GM12878 (cell line): Measurements from ENCODE around the gene TMEM72. TPM values are rescaled to one million over a fixed set of nuclear protein-coding genes. Genes with fewer than 3 reads are reported as not detected.
A peak's percentile ranks its signal among the peaks of the same experiment; 100 is the strongest.

ENCODE experiments used
- ATAC-seq: fragments of 200-7000 bp; cut with Tn5 transposase; 3 replicates; pipeline ENCODE4 v1.9.1; 2020; ENCODE audit warnings: mild to moderate bottlenecking, moderate library complexity
- BruUV-seq: library from RNA; stranded (reverse); fragments of 400-500 nt; replicated peaks from 2 replicates; lab custom pipeline; 2021; lab: Mats Ljungman, UMichigan
- CTCF ChIA-PET: fragments of 300-600 bp; sonication (Branson Sonifier 250); formaldehyde crosslinking; extraction: SDS; loops from one replicate; lab custom pipeline; 2021; ENCODE audit warnings: inconsistent platforms; lab: Yijun Ruan, JAX
- POLR2A ChIA-PET: fragments of 350-600 bp; formaldehyde crosslinking; extraction: SDS; loops from one replicate; lab custom pipeline; 2021; ENCODE audit warnings: inconsistent platforms; lab: Charles Lee
- RAD21 ChIA-PET: fragments of 300-600 bp; sonication (Branson Sonifier 250); formaldehyde crosslinking; loops from one replicate; lab custom pipeline; 2023; ENCODE audit warnings: antibody characterized with exemption; ENCODE audit not compliant: unreplicated experiment; lab: Charles Lee
- SMC1A ChIA-PET: fragments of 300-600 bp; sonication (Branson Sonifier 250); formaldehyde crosslinking; loops from one replicate; lab custom pipeline; 2023; ENCODE audit not compliant: unreplicated experiment, uncharacterized antibody; lab: Charles Lee
- DNase-seq: peaks from one replicate; pipeline ENCODE4 v3.0.0-alpha.2; 2011; ENCODE audit warnings: low read depth, low spot score
- FAIRE-seq: peaks from 3 replicates; lab custom pipeline; 2011; peaks lifted over from hg19 to GRCh38; lab: Jason Lieb, UNC
- H2AFZ ChIP-seq: 2 replicates; pipeline ENCODE4 v1.6.0; 2011; ENCODE audit warnings: low read depth, low read length, control low read depth; ENCODE audit not compliant: control insufficient read depth
- H3K27ac ChIP-seq: 2 replicates; pipeline ENCODE4 v1.5.1; 2011; ENCODE audit warnings: control low read depth; ENCODE audit not compliant: control insufficient read depth, insufficient read depth
- H3K27me3 ChIP-seq, 2 experiments: replicated peaks in 1 of 2; 2 replicates each; pipeline versions ENCODE4 v1.6.0 to v1.6.1; 2011; ENCODE audit warnings: low read length in 1 of 2; ENCODE audit not compliant: control insufficient read depth in 2 of 2, insufficient read depth in 2 of 2
- H3K36me3 ChIP-seq, 2 experiments: 2 replicates each; pipeline ENCODE4 v1.5.1; 2011; ENCODE audit warnings: low read length in 1 of 2; ENCODE audit not compliant: control insufficient read depth in 2 of 2, insufficient read depth in 2 of 2
- H3K4me1 ChIP-seq: 2 replicates; pipeline ENCODE4 v1.6.1; 2011; ENCODE audit warnings: mild to moderate bottlenecking, low read length, moderate library complexity, mixed read lengths; ENCODE audit not compliant: control insufficient read depth, insufficient read depth
- H3K4me2 ChIP-seq: 2 replicates; pipeline ENCODE4 v1.6.0; 2011; ENCODE audit warnings: control low read depth; ENCODE audit not compliant: control insufficient read depth, insufficient read depth
- H3K4me3 ChIP-seq: fragments of 200-600 bp; sonication (generic); 2 replicates; pipeline ENCODE4 v1.5.1; 2016
- H3K79me2 ChIP-seq: 2 replicates; pipeline ENCODE4 v1.6.0; 2011; ENCODE audit warnings: low read length; ENCODE audit not compliant: control insufficient read depth, insufficient read depth
- H3K9ac ChIP-seq: 2 replicates; pipeline ENCODE4 v1.8.0; 2011; ENCODE audit warnings: low read length, control low read depth, mixed read lengths; ENCODE audit not compliant: control insufficient read depth, insufficient read depth
- H3K9me3 ChIP-seq: replicated peaks from 3 replicates; pipeline ENCODE4 v1.5.1; 2011; ENCODE audit warnings: mild to moderate bottlenecking, low read length; ENCODE audit not compliant: control insufficient read depth, insufficient read depth
- H4K20me1 ChIP-seq: 2 replicates; pipeline ENCODE4 v1.6.0; 2011; ENCODE audit not compliant: control insufficient read depth, insufficient read depth
- ATF2 ChIP-seq: IDR thresholded peaks from 2 replicates; pipeline ENCODE4 v1.6.1; 2012; ENCODE audit warnings: low read length, inconsistent platforms
- ATF7 ChIP-seq: fragments of 450-650 bp; IDR thresholded peaks from 2 replicates; pipeline ENCODE4 v1.6.1; 2016; ENCODE audit warnings: low read depth, mild to moderate bottlenecking
- BACH1 ChIP-seq: fragments of 450-650 bp; IDR thresholded peaks from 2 replicates; pipeline ENCODE4 v1.6.1; 2017; ENCODE audit warnings: mild to moderate bottlenecking, borderline replicate concordance
- CHD2 ChIP-seq: IDR thresholded peaks from 2 replicates; pipeline ENCODE4 v1.6.1; 2011; ENCODE audit warnings: low read depth, low read length, improper control_type of control experiment, borderline replicate concordance
- EGR1 ChIP-seq, 2 experiments: IDR thresholded peaks; 1 replicate in 1 of 2; 2 replicates in 1 of 2; pipeline ENCODE4 v1.6.1; 2011 to 2012; ENCODE audit warnings: low read depth in 2 of 2, low read length in 2 of 2, borderline replicate concordance in 1 of 2, mild to moderate bottlenecking in 1 of 2, moderate library complexity in 1 of 2
- HDGF ChIP-seq: fragments of 450-650 bp; IDR thresholded peaks from 2 replicates; pipeline ENCODE4 v1.6.1; 2016; ENCODE audit warnings: antibody characterized with exemption
- LARP7 ChIP-seq: fragments of 450-650 bp; IDR thresholded peaks from 2 replicates; pipeline ENCODE4 v1.6.1; 2017; ENCODE audit warnings: mild to moderate bottlenecking
- RELA ChIP-seq: fragments of 450-650 bp; IDR thresholded peaks from 2 replicates; pipeline ENCODE4 v1.8.0; 2014; ENCODE audit warnings: borderline replicate concordance; ENCODE audit not compliant: partially characterized antibody
- RELB ChIP-seq: fragments of 450-650 bp; IDR thresholded peaks from 2 replicates; pipeline ENCODE4 v1.6.1; 2017; ENCODE audit warnings: low read depth, mild to moderate bottlenecking, moderate library complexity
- SMARCA5 ChIP-seq: fragments of 450-650 bp; IDR thresholded peaks from 2 replicates; pipeline ENCODE4 v1.6.1; 2017; ENCODE audit warnings: mild to moderate bottlenecking
- TCF3 ChIP-seq: IDR thresholded peaks from 2 replicates; pipeline ENCODE4 v1.6.1; 2012; ENCODE audit warnings: low read depth, mild to moderate bottlenecking, low read length, borderline replicate concordance; ENCODE audit not compliant: insufficient read depth
- ZNF687 ChIP-seq: fragments of 450-650 bp; IDR thresholded peaks from 2 replicates; pipeline ENCODE4 v1.6.1; 2017; ENCODE audit warnings: mild to moderate bottlenecking, moderate library complexity
- WGBS: methylation state at CpG from one replicate; pipeline ENCODE4 v1.1.6; 2016; ENCODE audit warnings: low lambda C conversion rate; ENCODE audit not compliant: insufficient replicate concordance, insufficient coverage; ENCODE audit errors: missing lambda C conversion rate; 5-methylcytosine and 5-hydroxymethylcytosine counted together
- in situ Hi-C: fragments of 300-500 bp; cut with MboI; formaldehyde crosslinking; loops from 9 replicates; pipeline ENCODE4 v1.14.3; 2018; ENCODE audit warnings: mixed read lengths
- intact Hi-C: fragments of 100-400 bp; cut with micrococcal nuclease; formaldehyde crosslinking; loops from one replicate; pipeline ENCODE4 v1.14.2; 2022; ENCODE audit not compliant: unreplicated experiment
- polyA plus RNA-seq, 11 experiments: library from polyadenylated mRNA; depleted of rRNA in 4 of 11; unstranded in 6 of 11; stranded (reverse) in 5 of 11; fragments of >200 nt; fragmentation: Nextera tagmentation in 4 of 11; fragmentation: Illumina TruSeq in 1 of 11; extraction: Ambion mirVana in 4 of 11; extraction: Trizol in 1 of 11; gene quantifications; 1 replicate in 1 of 11; 2 replicates in 10 of 11; pipeline versions ENCODE4 v1.2.1 to v1.2.3, GENCODE V29; 2011 to 2016; ENCODE audit warnings: inconsistent platforms in 2 of 11, missing spikeins in 2 of 11, low read depth in 1 of 11
- total RNA-seq, 4 experiments: library from RNA; depleted of rRNA in 3 of 4; stranded (reverse); fragments of >200 nt in 3 of 4; fragmentation: Illumina TruSeq in 1 of 4; extraction: Trizol in 1 of 4; gene quantifications; 2 replicates each; pipeline versions ENCODE4 v1.2.1 to v1.2.3, GENCODE V29; 2013 to 2021

TMEM72 gene
- total and polyA plus RNA-seq, 10 of the 15 experiments (the other 5 are each of a cell fraction or from before 2014, with no cell fraction given), result 0.12 TPM; not detected in 9

- peaks cover 79% of the 10 kb centered on the region for H3K4me1 ChIP-seq
- TF ChIP-seq ZNF687, result peak; percentile 77
- no peak for TF ChIP-seq SMARCA5
- TF ChIP-seq HDGF, result peak; percentile 46; the same call in 1 of the 2 replicates
- peak; percentile 26; the same call in 1 of the 2 replicates for TF ChIP-seq BACH1
- peak; percentile 67; the same call in 1 of the 2 replicates for TF ChIP-seq TCF3
- peak; percentile 37; the same call in 1 of the 2 replicates for TF ChIP-seq ATF2
- TF ChIP-seq LARP7, result 0 out of 2 replicates have a peak, but pooled peaks have one; percentile 39
- TF ChIP-seq RELB, result peak; percentile 31
- no peak for TF ChIP-seq EGR1 (IDR thresholded peaks at IDR 0.05; ENCODE audit: borderline replicate concordance in 1 of 2, low read depth in 2 of 2, low read length in 2 of 2)
- TF ChIP-seq CHD2, result 0 out of 2 replicates have a peak, but pooled peaks have one; percentile 6
- TF ChIP-seq ATF7, result peak; percentile 41; the same call in 1 of the 2 replicates
- no peak for TF ChIP-seq RELA
Observed at GRCh38 chr10:44962870-44963738, 52.0 kb downstream of the TMEM72 start.

More at GRCh38 chr10:44962870-44963738, 52.0 kb downstream of the TMEM72 start:
- H3K36me3 ChIP-seq, result no peaks in the 10 kb centered on the region
- BruUV-seq, result no TSS peak
- H3K27ac ChIP-seq, result peak overlapping the region; percentile 85
- no peaks in the 10 kb centered on the region for H3K27me3 ChIP-seq
- H3K4me3 ChIP-seq, result peak overlapping the region; percentile 53; the same call in 1 of the 2 replicates
- ATAC-seq, result peak; percentile 27
- DNase-seq, result no peak
- H3K4me2 ChIP-seq, result peak overlapping the region; percentile 82
- H2AFZ ChIP-seq, result peak overlapping the region; percentile 45
- intact Hi-C loops (loop anchor here (10.0 kb wide), 2 partner anchors 412 to 1818 kb away; partner anchors contain the start of gene ALOX5), in situ Hi-C loops (loop anchor here (10.0 to 25.0 kb wide), 2 partner anchors 1558 to 1801 kb away; partner anchors contain the start of gene HNRNPF)
- H3K79me2 ChIP-seq, result peaks cover 40% of the 10 kb centered on the region
- FAIRE-seq, result no peak
- SMC1A ChIA-PET, result interaction anchor here (1.2 to 9.3 kb wide), 7 partner anchors 10 to 29 kb away, joined by 3 to 147 read pairs (median 22); no protein-coding TSS in a partner anchor
- CTCF ChIA-PET, result interaction anchor here (1.9 to 9.1 kb wide), 6 partner anchors 9 to 29 kb away, joined by 6 to 116 read pairs (median 15); partner anchors contain the start of gene DEPP1
- H3K9ac ChIP-seq, result peak overlapping the region; percentile 62
- RAD21 ChIA-PET, result interaction anchor here (0.8 to 9.2 kb wide), 10 partner anchors 10 to 457 kb away, joined by 3 to 124 read pairs (median 12); partner anchors contain the start of genes DEPP1 and ZNF22
- H3K9me3 ChIP-seq, result no peaks in the 10 kb centered on the region
- WGBS, result 53% methylated on average over 19 of the region's 19 CpGs
- POLR2A ChIA-PET, result interaction anchor here (1.0 to 14.0 kb wide), 5 partner anchors 10 to 27 kb away, joined by 3 to 174 read pairs (median 17); partner anchors contain the start of gene DEPP1
- no peaks in the 10 kb centered on the region for H4K20me1 ChIP-seq
